Astrocyte (in vitro differentiated cells and primary cell): ENCODE measurements around the gene SLC25A47. TPM values are rescaled to one million over a fixed set of nuclear protein-coding genes. Genes with fewer than 3 reads are reported as not detected.

Experiments used
- DNase-seq: peaks from one replicate; pipeline ENCODE4 v3.0.0-alpha.2; 2010; ENCODE audit warnings: low read depth
- FAIRE-seq: peaks from 2 replicates; lab custom pipeline; 2011; peaks lifted over from hg19 to GRCh38; lab: Jason Lieb, UNC
- H2AFZ ChIP-seq: 2 replicates; pipeline ENCODE4 v1.6.0; 2012; ENCODE audit warnings: low read depth, low read length, inconsistent platforms
- H3K27ac ChIP-seq: 2 replicates; pipeline ENCODE4 v1.5.1; 2011; ENCODE audit warnings: low read depth, low read length, inconsistent platforms
- H3K27me3 ChIP-seq: 2 replicates; pipeline ENCODE4 v1.6.0; 2011; ENCODE audit warnings: low read length, inconsistent platforms; ENCODE audit not compliant: insufficient read depth
- H3K36me3 ChIP-seq: 2 replicates; pipeline ENCODE4 v1.5.1; 2011; ENCODE audit warnings: low read length, inconsistent platforms; ENCODE audit not compliant: insufficient read depth
- H3K4me1 ChIP-seq: 2 replicates; pipeline ENCODE4 v1.5.1; 2011; ENCODE audit warnings: low read length, inconsistent platforms; ENCODE audit not compliant: insufficient read depth
- H3K4me2 ChIP-seq: 2 replicates; pipeline ENCODE4 v1.6.0; 2012; ENCODE audit warnings: low read length, inconsistent platforms
- H3K4me3 ChIP-seq: 2 replicates; pipeline ENCODE4 v1.5.1; 2011; ENCODE audit warnings: low read depth, mild to moderate bottlenecking, low read length, inconsistent platforms; ENCODE audit not compliant: insufficient read depth
- H3K79me2 ChIP-seq: 2 replicates; pipeline ENCODE4 v1.6.0; 2012; ENCODE audit warnings: mild to moderate bottlenecking, low read length, inconsistent platforms; ENCODE audit not compliant: insufficient read depth
- H3K9ac ChIP-seq: 2 replicates; pipeline ENCODE4 v1.6.0; 2012; ENCODE audit warnings: mild to moderate bottlenecking, low read length, inconsistent platforms
- H3K9me3 ChIP-seq: 2 replicates; pipeline ENCODE4 v1.5.1; 2012; ENCODE audit warnings: low read depth, mild to moderate bottlenecking, low read length, inconsistent platforms; ENCODE audit not compliant: insufficient read depth
- H4K20me1 ChIP-seq: 2 replicates; pipeline ENCODE4 v1.6.0; 2012; ENCODE audit warnings: low read length, inconsistent platforms; ENCODE audit not compliant: insufficient read depth
- H3K27ac Mint-ChIP-seq: one replicate; pipeline ENCODE4 v1.8.0; 2021; ENCODE audit warnings: mild to moderate bottlenecking, mixed read lengths; ENCODE audit not compliant: unreplicated experiment
- H3K27me3 Mint-ChIP-seq: one replicate; pipeline ENCODE4 v1.8.0; 2021; ENCODE audit warnings: low read depth, mixed read lengths; ENCODE audit not compliant: unreplicated experiment
- H3K36me3 Mint-ChIP-seq: one replicate; pipeline ENCODE4 v1.8.0; 2021; ENCODE audit warnings: low read depth, mixed read lengths; ENCODE audit not compliant: unreplicated experiment
- H3K4me1 Mint-ChIP-seq: one replicate; pipeline ENCODE4 v1.8.0; 2021; ENCODE audit warnings: low read depth, mixed read lengths; ENCODE audit not compliant: unreplicated experiment
- H3K4me3 Mint-ChIP-seq: one replicate; pipeline ENCODE4 v1.8.0; 2021; ENCODE audit warnings: mild to moderate bottlenecking, moderate library complexity, mixed read lengths; ENCODE audit not compliant: unreplicated experiment
- H3K9me3 Mint-ChIP-seq: one replicate; pipeline ENCODE4 v1.8.0; 2021; ENCODE audit warnings: mild to moderate bottlenecking, mixed read lengths; ENCODE audit not compliant: unreplicated experiment
- EZH2 ChIP-seq: IDR thresholded peaks from 2 replicates; pipeline ENCODE4 v1.6.1; 2012; ENCODE audit warnings: mild to moderate bottlenecking, low read length, inconsistent platforms; ENCODE audit not compliant: insufficient read depth
- total RNA-seq: library from RNA; stranded (reverse); gene quantifications from 2 replicates; pipeline ENCODE4 v1.2.1, GENCODE V29; 2021
- TF ChIP-seq, protein P1 (sequence below): IDR thresholded peaks from 2 replicates; pipeline ENCODE4 v1.5.1; 2011; ENCODE audit warnings: low read depth, mild to moderate bottlenecking, inconsistent platforms, low read length, moderate library complexity; ENCODE audit not compliant: insufficient read depth

The SLC25A47 gene
- total RNA-seq, 1 donor from 2014 or later = not detected

DNA sequence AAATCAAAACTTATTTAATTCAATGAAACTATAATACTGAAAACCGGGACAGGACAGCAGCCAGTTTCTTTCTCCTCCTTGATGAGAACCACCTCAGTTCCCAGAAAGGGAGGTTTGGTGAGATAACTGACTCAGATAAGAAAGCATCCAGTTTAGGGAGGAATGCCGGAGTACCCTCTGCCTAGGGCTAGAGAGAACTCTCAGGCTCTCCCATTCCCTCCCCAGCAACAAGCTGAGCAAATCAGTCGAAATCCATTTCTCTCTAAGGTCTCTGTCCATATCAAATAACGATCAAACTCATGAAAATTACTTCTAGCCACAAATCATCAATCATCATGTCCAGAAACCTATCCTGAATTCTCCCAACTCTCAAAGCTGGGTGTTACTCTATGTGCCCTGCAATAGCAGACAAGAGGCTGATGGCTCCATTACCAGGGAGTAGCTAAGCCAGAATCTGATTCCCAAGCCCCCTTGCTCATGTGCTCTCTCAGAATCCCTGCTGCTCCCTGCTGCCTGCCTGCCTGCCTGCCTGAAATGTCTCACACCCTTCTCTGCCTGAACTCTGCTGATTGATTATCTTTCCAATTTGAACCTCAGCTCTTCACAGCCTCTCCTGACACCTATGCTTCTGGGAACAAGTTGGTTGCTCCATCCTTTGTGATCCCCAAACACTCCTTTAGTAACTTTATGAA lies 49.4 kb downstream of the SLC25A47 start:
- Histone ChIP-seq H2AFZ (no peak overlapping the region), H3K9ac (no peak overlapping the region), H3K79me2 (peaks cover 28% of the 10 kb centered on the region), H3K36me3 (peaks cover 9% of the 10 kb centered on the region), H3K4me2 (no peak overlapping the region), H3K4me1 (peaks cover 15% of the 10 kb centered on the region), H3K27me3 (no peaks in the 10 kb centered on the region), H3K27ac (no peak overlapping the region), H3K4me3 (no peak overlapping the region), H4K20me1 (peaks cover 4% of the 10 kb centered on the region), H3K9me3 (no peaks in the 10 kb centered on the region)
- DNase-seq = peak; percentile 32
- TF ChIP-seq, protein P1, sequence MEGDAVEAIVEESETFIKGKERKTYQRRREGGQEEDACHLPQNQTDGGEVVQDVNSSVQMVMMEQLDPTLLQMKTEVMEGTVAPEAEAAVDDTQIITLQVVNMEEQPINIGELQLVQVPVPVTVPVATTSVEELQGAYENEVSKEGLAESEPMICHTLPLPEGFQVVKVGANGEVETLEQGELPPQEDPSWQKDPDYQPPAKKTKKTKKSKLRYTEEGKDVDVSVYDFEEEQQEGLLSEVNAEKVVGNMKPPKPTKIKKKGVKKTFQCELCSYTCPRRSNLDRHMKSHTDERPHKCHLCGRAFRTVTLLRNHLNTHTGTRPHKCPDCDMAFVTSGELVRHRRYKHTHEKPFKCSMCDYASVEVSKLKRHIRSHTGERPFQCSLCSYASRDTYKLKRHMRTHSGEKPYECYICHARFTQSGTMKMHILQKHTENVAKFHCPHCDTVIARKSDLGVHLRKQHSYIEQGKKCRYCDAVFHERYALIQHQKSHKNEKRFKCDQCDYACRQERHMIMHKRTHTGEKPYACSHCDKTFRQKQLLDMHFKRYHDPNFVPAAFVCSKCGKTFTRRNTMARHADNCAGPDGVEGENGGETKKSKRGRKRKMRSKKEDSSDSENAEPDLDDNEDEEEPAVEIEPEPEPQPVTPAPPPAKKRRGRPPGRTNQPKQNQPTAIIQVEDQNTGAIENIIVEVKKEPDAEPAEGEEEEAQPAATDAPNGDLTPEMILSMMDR = no peak
- no peak for TF ChIP-seq EZH2
- peak overlapping the region; percentile 96 for H3K4me3 Mint-ChIP-seq
- H3K27me3 Mint-ChIP-seq = no peaks in the 10 kb centered on the region
- no peaks in the 10 kb centered on the region for H3K9me3 Mint-ChIP-seq
- peaks cover 25% of the 10 kb centered on the region for H3K4me1 Mint-ChIP-seq
- no peak overlapping the region for H3K27ac Mint-ChIP-seq
- H3K36me3 Mint-ChIP-seq = peaks cover 33% of the 10 kb centered on the region
- no peak for FAIRE-seq

- Mint-ChIP-seq H3K27me3 (no peaks in the 10 kb centered on the region), H3K4me3 (peak overlapping the region; percentile 96), H3K4me1 (peaks cover 28% of the 10 kb centered on the region), H3K27ac (peak overlapping the region; percentile 96), H3K36me3 (peaks cover 20% of the 10 kb centered on the region), H3K9me3 (no peaks in the 10 kb centered on the region)
- Histone ChIP-seq H3K36me3 (no peaks in the 10 kb centered on the region), H4K20me1 (peaks cover 6% of the 10 kb centered on the region), H3K27ac (no peak overlapping the region), H3K9ac (no peak overlapping the region), H3K4me1 (peaks cover 15% of the 10 kb centered on the region), H3K9me3 (no peaks in the 10 kb centered on the region), H2AFZ (no peak overlapping the region), H3K4me2 (peak overlapping the region; percentile 97), H3K79me2 (peaks cover 31% of the 10 kb centered on the region), H3K27me3 (no peaks in the 10 kb centered on the region), H3K4me3 (peak overlapping the region; percentile 85)
- no peak for TF ChIP-seq EZH2
- TF ChIP-seq, protein P1 = no peak
- FAIRE-seq (no peak), DNase-seq (no peak)
Measured at GRCh38 chr14:100374270-100374669, 51.1 kb downstream of the SLC25A47 start.

- Histone ChIP-seq H2AFZ (peak overlapping the region; percentile 48), H3K79me2 (peaks cover 29% of the 10 kb centered on the region)
- H3K27me3 Mint-ChIP-seq = no peaks in the 10 kb centered on the region
Measured at GRCh38 chr14:100374876-100375265, 51.7 kb downstream of the SLC25A47 start.

More at GRCh38 chr14:100374876-100375265, 51.7 kb downstream of the SLC25A47 start:
- Histone ChIP-seq H4K20me1 (peaks cover 6% of the 10 kb centered on the region), H3K36me3 (no peaks in the 10 kb centered on the region), H3K4me1 (peaks cover 15% of the 10 kb centered on the region), H3K9ac (peak overlapping the region; percentile 99), H3K4me2 (peak overlapping the region; percentile 97), H3K9me3 (no peaks in the 10 kb centered on the region), H3K27ac (peak overlapping the region; percentile 97), H3K27me3 (no peaks in the 10 kb centered on the region), H3K4me3 (peak overlapping the region; percentile 85)
- Mint-ChIP-seq H3K4me3 (peak overlapping the region; percentile 96), H3K27ac (peak overlapping the region; percentile 96), H3K36me3 (peaks cover 19% of the 10 kb centered on the region), H3K4me1 (peaks cover 28% of the 10 kb centered on the region), H3K9me3 (no peaks in the 10 kb centered on the region)
- FAIRE-seq (no peak), DNase-seq (no peak)
- TF ChIP-seq, protein P1 = no peak
- no peak for TF ChIP-seq EZH2
